GM21515 (cell line): ENCODE measurements around the gene SCAF1.

Experiments used
- ATAC-seq: cut with Tn5 transposase; IDR thresholded peaks from one replicate; pipeline ENCODE4 v1.9.1; 2021; ENCODE audit not compliant: unreplicated experiment

Gene SCAF1

GRCh38 chr19:49704888-49705642 is 63.1 kb downstream of the SCAF1 start:
- no peak for ATAC-seq

GRCh38 chr19:49705919-49706318 is 63.9 kb downstream of the SCAF1 start:
- ATAC-seq = no peak
